ENCODE results near the gene BCL2. TPM values are rescaled to one million over a fixed set of nuclear protein-coding genes. Genes with fewer than 3 reads are reported as not detected.
A peak's percentile ranks its signal among the peaks of the same experiment; 100 is the strongest.

The BCL2 gene
- total RNA-seq, 4 donors from 2014 or later = 10.7 to 37.3 (median 24.2) TPM

- WGBS = 44% methylated on average over 1 of the region's 5 CpGs
- Histone ChIP-seq H3K36me3 (no peaks in the 10 kb centered on the region), H3K4me3 (no peak overlapping the region), H3K27ac (no peak overlapping the region), H3K4me1 (peaks cover 42% of the 10 kb centered on the region), H3K9me3 (no peaks in the 10 kb centered on the region), H3K27me3 (no peaks in the 10 kb centered on the region)
- no peak for DNase-seq (ENCODE audit: low spot score in 2 of 2)
- no peak for TF ChIP-seq POLR2AphosphoS5 (IDR thresholded peaks at IDR 0.05)
- no peak for TF ChIP-seq CTCF (IDR thresholded peaks at IDR 0.05)
- no peak for TF ChIP-seq EP300 (IDR thresholded peaks at IDR 0.05)
- no peak for TF ChIP-seq POLR2A (IDR thresholded peaks at IDR 0.05)
Observed at GRCh38 chr18:63182310-63182772, 137.2 kb downstream of the BCL2 start.

DNA sequence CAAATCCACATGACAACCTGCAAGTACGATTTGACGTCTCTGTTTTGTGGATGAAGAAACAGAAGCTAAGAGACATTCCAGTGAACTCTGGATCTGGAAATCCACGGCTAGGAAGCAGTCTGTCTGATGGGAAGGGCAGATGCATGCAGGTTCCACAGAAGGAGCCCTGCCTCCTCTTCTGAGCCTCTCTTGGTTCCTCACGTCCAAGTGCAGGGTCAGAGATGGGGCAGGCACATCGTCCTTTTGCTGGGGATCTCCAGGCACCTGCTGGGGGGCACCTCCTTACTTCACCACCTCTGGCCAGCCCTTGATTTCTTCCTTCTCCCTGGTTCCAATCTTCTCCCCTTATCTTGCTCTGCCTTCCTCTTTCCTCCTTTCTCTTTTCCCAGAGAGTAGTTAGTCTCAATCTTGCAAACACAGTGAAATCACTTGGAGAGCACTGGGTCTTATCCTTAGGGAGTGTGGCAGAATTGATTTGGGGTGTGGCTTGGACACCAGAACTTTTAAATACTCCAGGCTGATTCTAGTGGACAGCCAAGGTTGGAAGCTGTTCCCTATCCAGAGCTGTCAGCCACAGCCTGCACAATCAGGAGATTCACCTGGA is 137.8 kb downstream of the BCL2 start:
- DNase-seq (ENCODE audit: low spot score in 2 of 2) = no peak
- WGBS = 70% methylated on average over 5 of the region's 5 CpGs
- H3K36me3 ChIP-seq = no peaks in the 10 kb centered on the region
- no peaks in the 10 kb centered on the region for H3K27me3 ChIP-seq
- H3K9me3 ChIP-seq = no peaks in the 10 kb centered on the region
- peaks cover 38% of the 10 kb centered on the region for H3K4me1 ChIP-seq
- no peak overlapping the region for H3K27ac ChIP-seq
- no peak overlapping the region for H3K4me3 ChIP-seq
- no peak for TF ChIP-seq EP300 (IDR thresholded peaks at IDR 0.05)
- TF ChIP-seq POLR2A (IDR thresholded peaks at IDR 0.05) = no peak
- TF ChIP-seq POLR2AphosphoS5 (IDR thresholded peaks at IDR 0.05) = no peak
- no peak for TF ChIP-seq CTCF (IDR thresholded peaks at IDR 0.05)

GRCh38 chr18:63180971-63181376 is 138.6 kb downstream of the BCL2 start:
- Histone ChIP-seq H3K9me3 (no peaks in the 10 kb centered on the region), H3K4me3 (no peak overlapping the region), H3K27ac (no peak overlapping the region), H3K27me3 (no peaks in the 10 kb centered on the region), H3K36me3 (no peaks in the 10 kb centered on the region), H3K4me1 (peaks cover 38% of the 10 kb centered on the region)
- 85% methylated on average over 5 of the region's 5 CpGs for WGBS
- no peak for DNase-seq (ENCODE audit: low spot score in 2 of 2)
- TF ChIP-seq POLR2A (IDR thresholded peaks at IDR 0.05) (no peak), POLR2AphosphoS5 (IDR thresholded peaks at IDR 0.05) (no peak), EP300 (IDR thresholded peaks at IDR 0.05) (no peak), CTCF (IDR thresholded peaks at IDR 0.05) (no peak)

GRCh38 chr18:63180321-63180720 is 139.2 kb downstream of the BCL2 start:
- 77% methylated on average over 11 of the region's 11 CpGs for WGBS
- no peak overlapping the region for H3K27ac ChIP-seq
- H3K36me3 ChIP-seq = no peaks in the 10 kb centered on the region
- no peak for DNase-seq (ENCODE audit: low spot score in 2 of 2)
- H3K27me3 ChIP-seq = no peaks in the 10 kb centered on the region
- H3K9me3 ChIP-seq = no peaks in the 10 kb centered on the region
- no peak overlapping the region for H3K4me3 ChIP-seq
- H3K4me1 ChIP-seq = peaks cover 44% of the 10 kb centered on the region
- no peak for TF ChIP-seq EP300 (IDR thresholded peaks at IDR 0.05)
- TF ChIP-seq CTCF (IDR thresholded peaks at IDR 0.05) = no peak
- TF ChIP-seq POLR2AphosphoS5 (IDR thresholded peaks at IDR 0.05) = no peak
- TF ChIP-seq POLR2A (IDR thresholded peaks at IDR 0.05) = no peak

DNA sequence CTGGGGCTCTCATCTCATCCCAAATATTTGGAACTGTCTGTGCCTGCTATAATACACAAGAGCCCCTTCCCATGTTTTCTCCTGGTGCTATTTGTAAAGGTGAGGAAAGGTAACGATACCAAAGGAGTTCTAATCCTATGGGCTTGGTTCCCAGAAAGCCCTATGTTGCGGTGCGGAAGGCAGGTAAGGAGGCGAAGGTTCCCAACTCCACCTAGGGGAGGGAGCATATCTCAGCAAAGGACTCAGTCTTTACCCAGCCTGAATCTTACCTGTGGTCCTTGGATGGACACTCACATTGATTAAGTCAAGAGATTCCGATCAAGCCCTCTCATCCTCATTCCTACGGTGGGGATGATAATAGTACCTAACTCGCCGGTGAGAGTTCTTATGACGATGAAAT is 140.1 kb downstream of the BCL2 start:
- Histone ChIP-seq H3K9me3 (no peaks in the 10 kb centered on the region), H3K4me1 (peaks cover 45% of the 10 kb centered on the region), H3K27ac (peak overlapping the region; percentile 67), H3K36me3 (no peaks in the 10 kb centered on the region), H3K27me3 (no peaks in the 10 kb centered on the region), H3K4me3 (no peak overlapping the region)
- no peak for DNase-seq (ENCODE audit: low spot score in 2 of 2)
- TF ChIP-seq POLR2A (IDR thresholded peaks at IDR 0.05) = no peak
- no peak for TF ChIP-seq EP300 (IDR thresholded peaks at IDR 0.05)
- no peak for TF ChIP-seq POLR2AphosphoS5 (IDR thresholded peaks at IDR 0.05)
- no peak for TF ChIP-seq CTCF (IDR thresholded peaks at IDR 0.05)
- 97% methylated on average over 9 of the region's 9 CpGs for WGBS
